ENCODE measurements around the gene FAM131A. TPM values are rescaled to one million over a fixed set of nuclear protein-coding genes. Genes with fewer than 3 reads are reported as not detected.

FAM131A gene, protein sequence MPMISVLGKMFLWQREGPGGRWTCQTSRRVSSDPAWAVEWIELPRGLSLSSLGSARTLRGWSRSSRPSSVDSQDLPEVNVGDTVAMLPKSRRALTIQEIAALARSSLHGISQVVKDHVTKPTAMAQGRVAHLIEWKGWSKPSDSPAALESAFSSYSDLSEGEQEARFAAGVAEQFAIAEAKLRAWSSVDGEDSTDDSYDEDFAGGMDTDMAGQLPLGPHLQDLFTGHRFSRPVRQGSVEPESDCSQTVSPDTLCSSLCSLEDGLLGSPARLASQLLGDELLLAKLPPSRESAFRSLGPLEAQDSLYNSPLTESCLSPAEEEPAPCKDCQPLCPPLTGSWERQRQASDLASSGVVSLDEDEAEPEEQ
- total RNA-seq: 33.4 TPM
- long read RNA-seq, transcript FAM131A-203 (6 exons, 1,483 nt): minor isoform, 14 of 53 reads
- long read RNA-seq, transcript FAM131A-207 (7 exons, 1,335 nt): major isoform, 20 of 53 reads
- long read RNA-seq, transcript FAM131A-202 (6 exons, 2,421 nt): minor isoform, 7 of 53 reads
- long read RNA-seq, partial matches to known transcripts: 0 of 53 reads
- long read RNA-seq, other reads (novel, unspliced or antisense): 10 of 53 reads

DNA sequence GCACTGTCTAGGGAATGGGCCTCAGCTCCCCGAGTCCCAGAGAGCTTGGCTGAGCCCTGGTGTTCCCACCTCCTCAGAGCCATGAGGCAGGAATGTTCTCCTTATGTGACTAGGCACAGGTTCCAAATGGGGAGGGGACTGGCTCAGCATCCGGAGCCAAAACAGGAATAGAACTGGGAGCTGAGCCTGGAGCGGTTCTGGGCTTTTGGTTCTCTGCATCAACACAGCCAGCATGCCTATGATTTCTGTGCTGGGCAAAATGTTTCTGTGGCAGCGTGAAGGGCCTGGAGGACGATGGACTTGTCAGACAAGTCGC is at the start of gene FAM131A:
Gene FAM131A, plus strand, starts transcription at position 202 of the 316 bp plus-strand sequence. Its CDS starts 31 bp downstream, at position 233.
- DNase-seq (ENCODE audit: missing footprints) (peak; percentile 69), ATAC-seq (peak; percentile 61)
- intact Hi-C loops (cut with DNase I): loop anchor here (10.0 kb wide), 1 partner anchor 323 kb away; the partner anchor contains the start of gene ABCC5

GRCh38 chr3:184289426-184289938 is 47.9 kb upstream of the FAM131A start:
- intact Hi-C loops (cut with DNase I): no loop called here
- DNase-seq (ENCODE audit: missing footprints) (no peak), ATAC-seq (peak; percentile 18)

DNA sequence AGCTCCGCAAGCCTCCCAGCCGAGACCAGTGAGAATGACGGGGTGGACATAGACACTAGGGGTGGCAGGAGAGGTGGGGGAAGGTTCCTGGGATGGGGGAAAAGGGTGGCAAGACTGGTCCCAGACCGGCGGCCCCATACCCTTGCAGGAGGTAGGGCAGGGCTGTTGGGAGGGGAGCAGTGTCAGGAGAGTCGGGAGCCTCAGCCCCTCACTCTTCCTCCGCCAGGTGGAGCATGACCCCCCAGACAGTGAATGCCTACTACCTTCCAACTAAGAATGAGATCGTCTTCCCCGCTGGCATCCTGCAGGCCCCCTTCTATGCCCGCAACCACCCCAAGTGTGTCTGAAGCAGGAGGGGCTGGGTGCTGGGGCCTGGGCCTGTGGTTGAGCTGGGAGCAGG is 47.1 kb upstream of the FAM131A start:
- ATAC-seq: no peak
- no peak for DNase-seq (ENCODE audit: missing footprints)
- intact Hi-C loops (cut with DNase I): no loop called here

DNA sequence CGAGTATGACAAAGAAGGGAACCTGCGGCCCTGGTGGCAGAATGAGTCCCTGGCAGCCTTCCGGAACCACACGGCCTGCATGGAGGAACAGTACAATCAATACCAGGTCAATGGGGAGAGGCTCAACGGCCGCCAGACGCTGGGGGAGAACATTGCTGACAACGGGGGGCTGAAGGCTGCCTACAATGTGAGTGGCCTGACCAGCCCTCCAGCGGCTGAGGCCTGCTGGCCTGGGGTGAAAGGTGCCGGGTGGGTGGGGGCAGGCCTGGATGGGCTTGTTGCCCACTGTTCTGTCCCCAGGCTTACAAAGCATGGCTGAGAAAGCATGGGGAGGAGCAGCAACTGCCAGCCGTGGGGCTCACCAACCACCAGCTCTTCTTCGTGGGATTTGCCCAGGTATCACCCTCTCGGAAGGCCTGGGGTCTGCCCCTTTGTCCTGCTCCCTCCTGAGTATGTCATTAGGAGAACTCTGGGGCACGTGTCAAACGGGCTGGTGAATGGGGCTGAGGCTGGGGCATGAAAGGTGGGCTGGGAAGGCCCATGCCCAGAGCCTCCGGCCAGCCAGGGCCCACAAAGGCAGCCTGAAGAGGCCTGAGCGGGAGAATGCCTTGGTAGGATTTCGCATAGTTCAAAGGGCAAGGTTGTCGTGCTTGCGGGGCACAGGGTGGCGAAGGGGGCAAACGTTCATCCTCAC is 46.2 kb upstream of the FAM131A start:
- intact Hi-C loops (cut with DNase I): no loop called here
- ATAC-seq: no peak

GRCh38 chr3:184291738-184292445 is 45.5 kb upstream of the FAM131A start:
- ATAC-seq (no peak), DNase-seq (ENCODE audit: missing footprints) (no peak)
- intact Hi-C loops (cut with DNase I): no loop called here

More for the DNA sequence above, 46.2 kb upstream of the FAM131A start:
- DNase-seq (ENCODE audit: missing footprints): no peak

GRCh38 chr3:184295771-184296170 is 41.6 kb upstream of the FAM131A start:
- no peak for DNase-seq (ENCODE audit: missing footprints)

GRCh38 chr3:184296616-184297015 is 40.8 kb upstream of the FAM131A start:
- no peak for ATAC-seq
- no peak for DNase-seq (ENCODE audit: missing footprints)
- intact Hi-C loops (cut with DNase I): loop anchor here (5.0 kb wide), 1 partner anchor 399 kb away; no protein-coding TSS in a partner anchor

More at GRCh38 chr3:184295771-184296170, 41.6 kb upstream of the FAM131A start:
- intact Hi-C loops (cut with DNase I): loop anchor here (5.0 kb wide), 1 partner anchor 398 kb away; no protein-coding TSS in a partner anchor
- ATAC-seq: no peak

- intact Hi-C loops (cut with DNase I): loop anchor here (1.0 to 5.0 kb wide), 3 partner anchors 15 to 402 kb away; partner anchors contain the start of genes ABCF3 and EIF4G1
- DNase-seq (ENCODE audit: missing footprints) (peak; percentile 99), ATAC-seq (peak; percentile 99)
Measured at GRCh38 chr3:184298759-184299487, 38.5 kb upstream of the FAM131A start, which contains the start of gene PSMD2. Gene PSMD2, plus strand, starts transcription at chr3:184299241. Its CDS starts 26 bp downstream, at chr3:184299267.

DNA sequence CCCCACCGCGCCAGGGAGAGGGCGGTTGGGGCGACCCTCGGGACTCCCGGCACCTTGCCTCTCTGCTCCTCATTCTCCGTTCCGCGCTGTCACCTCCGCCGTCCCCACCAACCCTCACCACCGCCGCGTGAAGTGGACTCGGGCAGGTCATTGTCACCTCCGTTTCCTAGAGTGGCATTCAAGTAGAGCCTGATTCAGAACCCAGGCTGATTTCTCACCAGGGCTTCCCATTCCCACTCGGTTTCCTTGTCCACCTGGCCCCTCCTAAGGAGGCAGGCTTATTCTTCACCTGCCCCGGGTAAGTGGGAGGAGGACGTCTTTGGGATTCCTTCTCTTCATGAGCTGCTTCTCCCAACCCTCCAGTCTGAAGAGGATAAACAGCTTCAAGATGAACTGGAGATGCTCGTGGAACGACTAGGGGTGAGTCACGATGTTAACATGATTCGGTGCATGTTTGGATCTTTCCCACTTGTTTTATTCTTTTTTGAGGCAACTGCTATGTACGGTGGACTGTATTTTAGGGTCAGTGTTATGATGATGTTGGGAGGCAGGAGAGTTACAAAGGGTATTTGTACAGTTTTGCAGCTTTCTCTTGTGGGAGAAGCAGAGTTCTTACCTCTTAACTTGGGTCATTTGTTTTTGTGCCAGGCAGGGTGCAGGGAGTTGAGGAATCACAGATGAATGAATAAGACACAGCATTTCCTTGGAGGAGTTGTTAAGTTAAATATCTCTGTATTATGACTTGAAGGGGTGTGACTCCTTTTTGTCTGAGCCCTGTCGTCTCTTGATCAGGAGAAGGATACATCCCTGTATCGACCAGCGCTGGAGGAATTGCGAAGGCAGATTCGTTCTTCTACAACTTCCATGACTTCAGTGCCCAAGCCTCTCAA is 37.7 kb upstream of the FAM131A start:
- no peak for DNase-seq (ENCODE audit: missing footprints)
- no peak for ATAC-seq
- intact Hi-C loops (cut with DNase I): loop anchor here (1.0 to 5.0 kb wide), 3 partner anchors 15 to 402 kb away; partner anchors contain the start of genes ABCF3 and EIF4G1

DNA sequence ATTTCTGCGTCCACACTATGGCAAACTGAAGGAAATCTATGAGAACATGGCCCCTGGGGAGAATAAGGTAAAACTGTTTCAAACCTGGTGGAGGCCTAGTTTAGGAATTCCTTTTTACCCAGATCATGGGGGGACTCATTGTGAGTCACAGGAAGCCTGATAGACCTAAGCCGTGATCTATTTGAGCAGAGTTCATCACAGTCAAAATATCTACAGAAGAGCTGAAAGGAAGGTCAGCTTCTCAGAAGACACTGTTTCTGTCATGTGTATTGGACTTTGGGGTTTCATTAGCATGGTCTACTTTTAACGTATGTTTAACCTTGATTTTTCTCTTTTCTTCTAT is 37.1 kb upstream of the FAM131A start:
- no peak for ATAC-seq
- intact Hi-C loops (cut with DNase I): no loop called here
- DNase-seq (ENCODE audit: missing footprints): no peak

- intact Hi-C loops (cut with DNase I): no loop called here
- no peak for DNase-seq (ENCODE audit: missing footprints)
- ATAC-seq: no peak
Measured at GRCh38 chr3:184305577-184305976, 31.8 kb upstream of the FAM131A start.

- DNase-seq (ENCODE audit: missing footprints): no peak
- ATAC-seq: no peak
- intact Hi-C loops (cut with DNase I): no loop called here
Measured at GRCh38 chr3:184306341-184306972, 30.9 kb upstream of the FAM131A start.

DNA sequence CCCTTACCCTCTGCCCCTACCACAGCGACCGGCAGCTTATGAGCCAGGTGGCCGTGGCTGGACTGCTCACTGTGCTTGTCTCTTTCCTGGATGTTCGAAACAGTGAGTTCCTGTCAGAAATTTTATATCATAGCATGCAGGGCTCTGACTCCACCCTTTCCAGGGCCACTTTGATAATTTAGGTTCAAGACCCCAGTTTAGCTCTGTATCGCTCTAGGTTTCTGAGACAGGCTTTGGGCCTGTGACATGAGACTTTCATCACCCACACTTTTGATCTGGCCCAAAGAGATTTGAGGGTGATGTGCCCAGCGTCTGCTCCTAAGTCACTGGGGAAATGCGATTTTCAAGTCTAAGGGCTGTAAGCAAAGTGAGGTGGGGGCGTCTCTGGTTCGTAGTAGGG is 29.5 kb upstream of the FAM131A start:
- intact Hi-C loops (cut with DNase I): no loop called here
- ATAC-seq (no peak), DNase-seq (ENCODE audit: missing footprints) (peak; percentile 47)

DNA sequence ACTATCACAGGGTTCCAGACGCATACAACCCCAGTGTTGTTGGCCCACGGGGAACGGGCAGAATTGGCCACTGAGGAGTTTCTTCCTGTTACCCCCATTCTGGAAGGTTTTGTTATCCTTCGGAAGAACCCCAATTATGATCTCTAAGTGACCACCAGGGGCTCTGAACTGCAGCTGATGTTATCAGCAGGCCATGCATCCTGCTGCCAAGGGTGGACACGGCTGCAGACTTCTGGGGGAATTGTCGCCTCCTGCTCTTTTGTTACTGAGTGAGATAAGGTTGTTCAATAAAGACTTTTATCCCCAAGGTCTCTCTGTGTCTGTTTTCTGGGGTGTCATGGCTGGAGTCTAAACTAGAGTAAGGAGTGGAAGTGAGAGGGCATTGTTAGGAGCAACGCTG is 28.7 kb upstream of the FAM131A start:
- ATAC-seq (no peak), DNase-seq (ENCODE audit: missing footprints) (no peak)
- intact Hi-C loops (cut with DNase I): no loop called here

DNA sequence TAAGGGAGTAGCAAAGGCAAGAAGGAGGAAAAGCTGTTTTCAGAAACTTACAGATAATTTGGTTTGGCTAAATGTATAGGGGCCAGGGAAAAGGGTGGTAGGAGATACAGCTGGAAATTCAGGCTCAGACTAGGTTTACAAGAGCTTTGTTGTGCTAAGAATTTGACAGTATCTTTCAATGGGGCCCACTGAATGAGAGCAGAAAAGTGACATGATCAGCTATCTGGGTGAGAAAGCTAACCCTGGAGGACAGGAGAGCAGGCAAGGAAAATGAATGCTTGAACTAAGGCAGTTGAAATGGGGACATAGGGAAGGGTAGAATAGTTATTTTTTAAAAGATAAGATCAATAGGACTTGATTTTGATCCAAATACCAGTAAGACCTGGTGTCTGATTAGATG is 25.8 kb upstream of the FAM131A start:
- ATAC-seq (no peak), DNase-seq (ENCODE audit: missing footprints) (no peak)
- intact Hi-C loops (cut with DNase I): no loop called here

- DNase-seq (ENCODE audit: missing footprints) (peak; percentile 98), ATAC-seq (peak; percentile 94)
- intact Hi-C loops (cut with DNase I): loop anchor here (1.0 kb wide), 1 partner anchor 15 kb away; the partner anchor contains the start of gene PSMD2
Measured at GRCh38 chr3:184314363-184314699, 23.1 kb upstream of the FAM131A start, which contains the start of gene EIF4G1. Gene EIF4G1, plus strand, starts transcription at chr3:184314606. Its CDS starts 1,191 bp downstream, at chr3:184315797.

All from Right ventricle myocardium inferior (tissue), 1 donor.